ENCODE measurements around the gene TANGO2.

DNA sequence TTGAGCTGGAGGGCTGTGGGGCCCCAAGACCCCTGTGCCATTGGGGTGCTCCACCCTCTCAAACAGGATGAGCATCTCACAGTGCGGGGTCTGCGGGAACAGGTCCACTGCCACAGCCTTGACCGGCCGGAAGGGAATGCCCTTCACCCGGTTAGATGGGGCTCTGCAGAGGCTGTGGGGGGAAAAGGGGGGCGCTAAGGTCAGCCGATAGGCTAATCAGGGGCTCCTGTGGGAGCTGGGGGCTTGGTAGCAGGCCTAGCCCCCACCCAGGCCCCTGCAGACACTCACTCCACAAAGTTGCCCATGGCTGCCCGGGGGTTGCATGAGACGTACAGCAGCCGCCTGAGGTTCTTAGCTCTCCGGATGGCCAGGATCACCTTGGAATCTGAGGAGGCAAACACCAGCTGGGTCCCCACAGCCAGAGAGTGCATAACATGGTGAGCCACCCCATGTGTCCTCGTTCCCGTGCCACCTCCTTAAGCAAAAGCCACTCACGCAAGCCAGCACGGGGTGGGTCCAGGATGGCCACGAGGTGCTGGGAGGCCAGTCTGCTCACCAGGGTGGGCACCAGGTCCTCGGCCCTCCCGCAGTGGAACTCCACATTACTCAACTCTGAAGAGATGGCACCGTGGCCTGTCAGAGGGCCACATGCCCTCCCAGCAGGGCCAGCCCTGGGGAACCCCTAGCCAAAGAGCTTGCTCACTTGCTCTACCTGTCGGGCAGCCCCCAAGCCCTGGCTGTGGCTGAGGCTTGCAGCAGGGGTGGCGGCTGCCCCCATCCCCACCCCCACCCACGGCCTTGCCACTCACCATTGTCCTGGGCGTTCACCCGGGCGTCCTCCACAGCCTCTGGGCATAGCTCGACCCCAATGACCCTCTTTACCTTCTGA is 92.0 kb downstream of the TANGO2 start:
- no peak for TF ChIP-seq POLR2A (IDR thresholded peaks at IDR 0.05; ENCODE audit: borderline replicate concordance, extremely low read depth, insufficient read depth, insufficient read length)
- no peak for TF ChIP-seq POLR2AphosphoS5 (IDR thresholded peaks at IDR 0.05; ENCODE audit: low read depth, low read length)
- no peak for TF ChIP-seq CTCF (IDR thresholded peaks at IDR 0.05 in 2 of 3, conservative IDR thresholded peaks at IDR 0.05 in 1 of 3; ENCODE audit: borderline replicate concordance in 1 of 3, insufficient read depth in 1 of 3, low read depth in 2 of 3, low read length in 2 of 3)
- no peak for TF ChIP-seq ELF1 (IDR thresholded peaks at IDR 0.05; ENCODE audit: borderline replicate concordance, low read depth)
- no peak for TF ChIP-seq EZH2phosphoT487 (IDR thresholded peaks at IDR 0.05; ENCODE audit: borderline replicate concordance)
- TF ChIP-seq EGR1 (IDR thresholded peaks at IDR 0.05; ENCODE audit: low read depth), result no peak
- TF ChIP-seq, protein P1, sequence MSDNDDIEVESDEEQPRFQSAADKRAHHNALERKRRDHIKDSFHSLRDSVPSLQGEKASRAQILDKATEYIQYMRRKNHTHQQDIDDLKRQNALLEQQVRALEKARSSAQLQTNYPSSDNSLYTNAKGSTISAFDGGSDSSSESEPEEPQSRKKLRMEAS (IDR thresholded peaks at IDR 0.05), result no peak
- TF ChIP-seq, protein P2, sequence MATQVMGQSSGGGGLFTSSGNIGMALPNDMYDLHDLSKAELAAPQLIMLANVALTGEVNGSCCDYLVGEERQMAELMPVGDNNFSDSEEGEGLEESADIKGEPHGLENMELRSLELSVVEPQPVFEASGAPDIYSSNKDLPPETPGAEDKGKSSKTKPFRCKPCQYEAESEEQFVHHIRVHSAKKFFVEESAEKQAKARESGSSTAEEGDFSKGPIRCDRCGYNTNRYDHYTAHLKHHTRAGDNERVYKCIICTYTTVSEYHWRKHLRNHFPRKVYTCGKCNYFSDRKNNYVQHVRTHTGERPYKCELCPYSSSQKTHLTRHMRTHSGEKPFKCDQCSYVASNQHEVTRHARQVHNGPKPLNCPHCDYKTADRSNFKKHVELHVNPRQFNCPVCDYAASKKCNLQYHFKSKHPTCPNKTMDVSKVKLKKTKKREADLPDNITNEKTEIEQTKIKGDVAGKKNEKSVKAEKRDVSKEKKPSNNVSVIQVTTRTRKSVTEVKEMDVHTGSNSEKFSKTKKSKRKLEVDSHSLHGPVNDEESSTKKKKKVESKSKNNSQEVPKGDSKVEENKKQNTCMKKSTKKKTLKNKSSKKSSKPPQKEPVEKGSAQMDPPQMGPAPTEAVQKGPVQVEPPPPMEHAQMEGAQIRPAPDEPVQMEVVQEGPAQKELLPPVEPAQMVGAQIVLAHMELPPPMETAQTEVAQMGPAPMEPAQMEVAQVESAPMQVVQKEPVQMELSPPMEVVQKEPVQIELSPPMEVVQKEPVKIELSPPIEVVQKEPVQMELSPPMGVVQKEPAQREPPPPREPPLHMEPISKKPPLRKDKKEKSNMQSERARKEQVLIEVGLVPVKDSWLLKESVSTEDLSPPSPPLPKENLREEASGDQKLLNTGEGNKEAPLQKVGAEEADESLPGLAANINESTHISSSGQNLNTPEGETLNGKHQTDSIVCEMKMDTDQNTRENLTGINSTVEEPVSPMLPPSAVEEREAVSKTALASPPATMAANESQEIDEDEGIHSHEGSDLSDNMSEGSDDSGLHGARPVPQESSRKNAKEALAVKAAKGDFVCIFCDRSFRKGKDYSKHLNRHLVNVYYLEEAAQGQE (IDR thresholded peaks at IDR 0.05; ENCODE audit: low read depth), result no peak
- TF ChIP-seq, protein P3, sequence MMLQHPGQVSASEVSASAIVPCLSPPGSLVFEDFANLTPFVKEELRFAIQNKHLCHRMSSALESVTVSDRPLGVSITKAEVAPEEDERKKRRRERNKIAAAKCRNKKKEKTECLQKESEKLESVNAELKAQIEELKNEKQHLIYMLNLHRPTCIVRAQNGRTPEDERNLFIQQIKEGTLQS (IDR thresholded peaks at IDR 0.05), result no peak
- TF ChIP-seq SRF (IDR thresholded peaks at IDR 0.05; ENCODE audit: low read depth), result no peak
- TF ChIP-seq JUND (IDR thresholded peaks at IDR 0.05), result no peak
- no peak for TF ChIP-seq EZH2 (IDR thresholded peaks at IDR 0.05)
- no peak for TF ChIP-seq SP1 (IDR thresholded peaks at IDR 0.05; ENCODE audit: low read depth)
- no peak for TF ChIP-seq RAD21 (IDR thresholded peaks at IDR 0.05; ENCODE audit: low read depth)

Data from HCT116 (cell line).